Loucy (cell line): ENCODE measurements around the gene FMN1.

Experiments
- H2AFZ ChIP-seq: fragments of 200-600 bp; sonication (generic); 2 replicates; pipeline ENCODE4 v1.6.0; 2016; ENCODE audit warnings: antibody characterized with exemption, mild to moderate bottlenecking, low read length, moderate library complexity
- H3F3A ChIP-seq: fragments of 200-600 bp; 2 replicates; pipeline ENCODE4 v1.6.0; 2016; ENCODE audit warnings: antibody characterized with exemption, low read depth, mild to moderate bottlenecking
- H3K27me3 ChIP-seq: fragments of 200-600 bp; sonication (generic); 2 replicates; pipeline ENCODE4 v1.6.1; 2014; ENCODE audit warnings: low read length, mild to moderate bottlenecking; ENCODE audit not compliant: insufficient read depth, poor library complexity, severe bottlenecking
- H3K36me3 ChIP-seq: fragments of 200-600 bp; sonication (generic); 2 replicates; pipeline ENCODE4 v1.6.1; 2016; ENCODE audit warnings: low read length; ENCODE audit not compliant: insufficient read depth
- H3K4me1 ChIP-seq: fragments of 200-600 bp; sonication (generic); 2 replicates; pipeline ENCODE4 v1.5.1; 2014; ENCODE audit warnings: low read length, mild to moderate bottlenecking; ENCODE audit not compliant: insufficient read depth, poor library complexity, severe bottlenecking
- H3K4me2 ChIP-seq: fragments of 200-600 bp; sonication (generic); 2 replicates; pipeline ENCODE4 v1.6.0; 2014; ENCODE audit warnings: antibody characterized with exemption, low read length, low read depth, mild to moderate bottlenecking; ENCODE audit not compliant: poor library complexity, severe bottlenecking
- H3K4me3 ChIP-seq: fragments of 200-600 bp; sonication (generic); 2 replicates; pipeline ENCODE4 v1.5.1; 2014; ENCODE audit warnings: low read length, mild to moderate bottlenecking, mixed read lengths; ENCODE audit not compliant: poor library complexity, severe bottlenecking
- H3K79me2 ChIP-seq: fragments of 200-600 bp; sonication (generic); 2 replicates; pipeline ENCODE4 v1.6.1; 2014; ENCODE audit warnings: low read length; ENCODE audit not compliant: insufficient read depth
- H3K9ac ChIP-seq: fragments of 200-600 bp; sonication (generic); 2 replicates; pipeline ENCODE4 v1.6.0; 2014; ENCODE audit warnings: mild to moderate bottlenecking, low read depth, low read length, moderate library complexity; ENCODE audit not compliant: poor library complexity, severe bottlenecking
- H3K9me2 ChIP-seq: fragments of 200-600 bp; sonication (generic); replicated peaks from 2 replicates; pipeline ENCODE4 v1.6.1; 2016; ENCODE audit warnings: low read depth, low read length, mixed read lengths
- H3K9me3 ChIP-seq: fragments of 200-600 bp; sonication (generic); 2 replicates; pipeline ENCODE4 v1.6.1; 2014; ENCODE audit warnings: mild to moderate bottlenecking, antibody characterized with exemption, low read length, low read depth; ENCODE audit not compliant: insufficient read depth
- H4K20me1 ChIP-seq: fragments of 200-600 bp; sonication (generic); 2 replicates; pipeline ENCODE4 v1.6.0; 2014; ENCODE audit warnings: antibody characterized with exemption, low read length, mild to moderate bottlenecking; ENCODE audit not compliant: insufficient read depth, poor library complexity, severe bottlenecking
- CTCF ChIP-seq: fragments of 200-600 bp; sonication (generic); conservative IDR thresholded peaks from 2 replicates; pipeline ENCODE4 v1.5.1; 2014; ENCODE audit warnings: mild to moderate bottlenecking, antibody characterized with exemption, low read length
- EZH2phosphoT487 ChIP-seq: fragments of 200-600 bp; IDR thresholded peaks from 2 replicates; pipeline ENCODE4 v1.6.1; 2018; ENCODE audit warnings: antibody characterized with exemption, mild to moderate bottlenecking, moderate library complexity, borderline replicate concordance

The FMN1 gene

GRCh38 chr15:33207646-33208045, 13.1 kb upstream of the FMN1 start:
- H3K4me3 ChIP-seq: no peak overlapping the region
- TF ChIP-seq EZH2phosphoT487 (no peak), CTCF (no peak)
- no peaks in the 10 kb centered on the region for H4K20me1 ChIP-seq
- H2AFZ ChIP-seq: no peak overlapping the region
- H3K79me2 ChIP-seq: no peaks in the 10 kb centered on the region
- H3K4me2 ChIP-seq: no peak overlapping the region
- no peaks in the 10 kb centered on the region for H3K27me3 ChIP-seq
- H3K36me3 ChIP-seq: no peaks in the 10 kb centered on the region
- H3K9me2 ChIP-seq: no peaks in the 10 kb centered on the region
- H3K9ac ChIP-seq: no peak overlapping the region
- H3K4me1 ChIP-seq: peaks cover 40% of the 10 kb centered on the region
- no peaks in the 10 kb centered on the region for H3F3A ChIP-seq
- peaks cover 4% of the 10 kb centered on the region; the same call in 1 of the 2 replicates for H3K9me3 ChIP-seq

GRCh38 chr15:33206366-33206765, 11.9 kb upstream of the FMN1 start:
- Histone ChIP-seq H2AFZ (no peak overlapping the region), H3K9ac (no peak overlapping the region), H4K20me1 (no peaks in the 10 kb centered on the region), H3K9me3 (peaks cover 4% of the 10 kb centered on the region; the same call in 1 of the 2 replicates), H3F3A (no peaks in the 10 kb centered on the region), H3K4me1 (peaks cover 41% of the 10 kb centered on the region), H3K36me3 (no peaks in the 10 kb centered on the region), H3K4me3 (no peak overlapping the region), H3K4me2 (no peak overlapping the region), H3K27me3 (no peaks in the 10 kb centered on the region), H3K79me2 (no peaks in the 10 kb centered on the region), H3K9me2 (no peaks in the 10 kb centered on the region)
- no peak for TF ChIP-seq EZH2phosphoT487
- TF ChIP-seq CTCF: no peak

DNA sequence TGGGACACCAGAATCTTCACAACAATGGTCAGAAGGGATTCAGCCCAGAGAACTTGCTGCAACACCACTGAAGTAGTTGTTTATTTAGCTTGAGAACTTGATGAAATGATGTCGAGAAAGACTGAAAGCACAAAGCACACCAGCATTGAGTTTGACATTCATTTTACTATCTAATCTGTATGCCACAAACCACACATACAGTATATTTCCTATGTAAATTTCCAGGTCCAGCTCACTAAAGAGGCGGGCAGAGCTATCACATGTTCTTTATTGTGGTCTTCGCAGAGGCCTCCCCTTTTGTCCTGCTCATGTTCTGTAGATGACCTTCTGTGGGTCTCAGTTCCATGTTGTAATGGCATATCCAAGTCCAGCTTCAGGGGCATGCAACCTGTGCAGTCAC, 10.4 kb upstream of the FMN1 start:
- no peak for TF ChIP-seq EZH2phosphoT487
- Histone ChIP-seq H3F3A (no peaks in the 10 kb centered on the region), H4K20me1 (no peaks in the 10 kb centered on the region), H3K27me3 (no peaks in the 10 kb centered on the region), H3K4me3 (peak overlapping the region; percentile 15), H2AFZ (no peak overlapping the region), H3K9me2 (no peaks in the 10 kb centered on the region), H3K4me2 (peak overlapping the region; percentile 54), H3K9me3 (peaks cover 4% of the 10 kb centered on the region; the same call in 1 of the 2 replicates), H3K9ac (no peak overlapping the region), H3K36me3 (no peaks in the 10 kb centered on the region), H3K79me2 (no peaks in the 10 kb centered on the region), H3K4me1 (peaks cover 29% of the 10 kb centered on the region)

- Histone ChIP-seq H3K4me2 (no peak overlapping the region), H3K27me3 (no peaks in the 10 kb centered on the region), H3K9me3 (0 out of 2 replicates have a peak, but pooled peaks cover under 1% of the 10 kb centered on the region), H3K9me2 (no peaks in the 10 kb centered on the region), H3K36me3 (no peaks in the 10 kb centered on the region), H3K9ac (no peak overlapping the region), H3F3A (no peaks in the 10 kb centered on the region), H3K79me2 (no peaks in the 10 kb centered on the region), H2AFZ (no peak overlapping the region), H3K4me1 (peaks cover 25% of the 10 kb centered on the region), H4K20me1 (no peaks in the 10 kb centered on the region), H3K4me3 (no peak overlapping the region)
- no peak for TF ChIP-seq EZH2phosphoT487
- TF ChIP-seq CTCF: no peak
Measured at GRCh38 chr15:33204087-33204486, 9.6 kb upstream of the FMN1 start.
